VCaP (cell line): ENCODE data around the gene KCNMB2.

Experiments used
- H3K27ac ChIP-seq: fragments of 450-650 bp; 2 replicates; pipeline ENCODE4 v1.5.1; 2017
- TF ChIP-seq, protein P1 (sequence below): fragments of 450-650 bp; conservative IDR thresholded peaks from 2 replicates; pipeline ENCODE4 v1.5.1; 2017; ENCODE audit warnings: mild to moderate bottlenecking, moderate library complexity

KCNMB2 gene

GRCh38 chr3:178699810-178700209 is 163.6 kb downstream of the KCNMB2 start:
- TF ChIP-seq, protein P1, sequence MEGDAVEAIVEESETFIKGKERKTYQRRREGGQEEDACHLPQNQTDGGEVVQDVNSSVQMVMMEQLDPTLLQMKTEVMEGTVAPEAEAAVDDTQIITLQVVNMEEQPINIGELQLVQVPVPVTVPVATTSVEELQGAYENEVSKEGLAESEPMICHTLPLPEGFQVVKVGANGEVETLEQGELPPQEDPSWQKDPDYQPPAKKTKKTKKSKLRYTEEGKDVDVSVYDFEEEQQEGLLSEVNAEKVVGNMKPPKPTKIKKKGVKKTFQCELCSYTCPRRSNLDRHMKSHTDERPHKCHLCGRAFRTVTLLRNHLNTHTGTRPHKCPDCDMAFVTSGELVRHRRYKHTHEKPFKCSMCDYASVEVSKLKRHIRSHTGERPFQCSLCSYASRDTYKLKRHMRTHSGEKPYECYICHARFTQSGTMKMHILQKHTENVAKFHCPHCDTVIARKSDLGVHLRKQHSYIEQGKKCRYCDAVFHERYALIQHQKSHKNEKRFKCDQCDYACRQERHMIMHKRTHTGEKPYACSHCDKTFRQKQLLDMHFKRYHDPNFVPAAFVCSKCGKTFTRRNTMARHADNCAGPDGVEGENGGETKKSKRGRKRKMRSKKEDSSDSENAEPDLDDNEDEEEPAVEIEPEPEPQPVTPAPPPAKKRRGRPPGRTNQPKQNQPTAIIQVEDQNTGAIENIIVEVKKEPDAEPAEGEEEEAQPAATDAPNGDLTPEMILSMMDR = no peak
- H3K27ac ChIP-seq = no peak overlapping the region

DNA sequence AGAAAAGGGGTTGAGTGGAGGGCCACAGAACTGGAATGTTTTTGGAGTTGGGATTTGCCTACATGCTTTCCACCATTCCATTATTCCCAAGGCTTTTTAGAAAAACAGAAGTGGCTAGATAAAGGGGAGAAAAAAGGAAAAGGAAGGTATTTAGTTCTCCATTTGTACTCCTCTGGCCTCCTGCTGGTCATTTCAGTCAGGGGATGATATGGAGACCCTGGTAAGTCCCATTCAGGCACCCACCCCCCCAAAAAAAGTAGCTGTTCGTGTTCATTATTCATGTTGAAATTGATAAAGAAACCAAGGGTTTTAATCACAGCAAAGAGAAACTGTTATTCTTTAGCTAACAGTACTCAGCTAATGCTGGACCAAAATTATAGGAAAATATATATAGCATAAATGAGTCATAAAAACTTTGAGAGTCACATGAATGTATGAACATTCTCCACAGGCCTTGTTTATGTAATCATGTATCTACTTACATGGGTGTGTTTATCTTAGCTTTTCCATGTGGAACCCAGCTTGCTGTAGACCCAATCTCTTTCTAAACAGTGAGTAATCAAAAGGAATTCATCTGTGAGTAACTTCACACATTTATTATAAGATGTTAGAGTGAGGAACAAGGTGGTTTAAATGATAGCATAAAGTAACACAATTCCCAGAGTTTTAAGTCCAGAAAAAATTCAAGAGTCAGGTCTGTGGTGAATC is 167.2 kb downstream of the KCNMB2 start:
- no peak overlapping the region for H3K27ac ChIP-seq
- TF ChIP-seq, protein P1 = no peak

DNA sequence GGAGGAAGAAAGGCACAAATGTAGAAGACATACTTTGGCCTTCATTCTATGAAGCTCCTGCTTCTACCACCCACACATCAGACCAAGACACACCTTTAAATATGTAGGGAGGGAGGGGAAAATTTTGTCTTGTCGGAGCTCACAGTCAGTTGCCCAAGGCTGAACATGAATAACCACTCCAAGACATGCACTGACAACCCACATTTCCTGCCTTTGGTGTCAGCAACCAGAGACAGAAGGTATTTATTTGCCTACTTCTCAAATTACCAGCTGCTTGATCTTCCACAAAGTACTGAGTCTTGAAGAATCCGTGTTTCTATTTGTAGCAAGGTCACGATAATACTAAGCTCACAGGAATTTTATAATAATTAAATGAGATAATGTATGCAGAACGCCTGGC is 169.7 kb downstream of the KCNMB2 start:
- TF ChIP-seq, protein P1 = no peak
- no peak overlapping the region for H3K27ac ChIP-seq

- no peak overlapping the region for H3K27ac ChIP-seq
- TF ChIP-seq, protein P1 = no peak
Measured at GRCh38 chr3:178706411-178706810, 170.2 kb downstream of the KCNMB2 start.

GRCh38 chr3:178707311-178708031 is 171.2 kb downstream of the KCNMB2 start:
- no peak overlapping the region for H3K27ac ChIP-seq
- TF ChIP-seq, protein P1 = no peak

- H3K27ac ChIP-seq = no peak overlapping the region
- TF ChIP-seq, protein P1 = no peak
Measured at GRCh38 chr3:178709051-178709450, 172.8 kb downstream of the KCNMB2 start.

- H3K27ac ChIP-seq = no peak overlapping the region
- TF ChIP-seq, protein P1 = no peak
Measured at GRCh38 chr3:178711753-178712152, 175.5 kb downstream of the KCNMB2 start.
